Right cardiac atrium (tissue), 5 donors: ENCODE results near the gene STKLD1. TPM values are rescaled to one million over a fixed set of nuclear protein-coding genes. Genes with fewer than 3 reads are reported as not detected.
A peak's percentile ranks its signal among the peaks of the same experiment; 100 is the strongest.
"Not testable (repeated sequence)": the region's sequence is repeated elsewhere in the genome, so short reads cannot be mapped to it uniquely, and the experiment has no call there.

Experiments used
- ATAC-seq, 2 donors: fragments of 200-7000 bp; cut with Tn5 transposase; one replicate each; pipeline versions ENCODE4 v1.8.0 to v1.9.1; 2020; ENCODE audit warnings: moderate library complexity in 2 of 2, mild to moderate bottlenecking in 1 of 2
- DNase-seq, 3 donors: peaks; one replicate each; pipeline ENCODE4 v3.0.0-alpha.2; 2020
- H3K27ac ChIP-seq: one replicate; pipeline ENCODE4 v1.5.1; 2013; ENCODE audit warnings: mild to moderate bottlenecking, low read length, control low read depth, moderate library complexity
- H3K27me3 ChIP-seq: one replicate; pipeline ENCODE4 v1.6.1; 2013; ENCODE audit not compliant: control insufficient read depth, insufficient read depth
- H3K4me1 ChIP-seq: one replicate; pipeline ENCODE4 v1.6.1; 2013; ENCODE audit warnings: low read length; ENCODE audit not compliant: control insufficient read depth, insufficient read depth
- H3K4me3 ChIP-seq: one replicate; pipeline ENCODE4 v1.5.1; 2013; ENCODE audit warnings: low read length, control low read depth
- H3K9me3 ChIP-seq: one replicate; pipeline ENCODE4 v1.6.1; 2013; ENCODE audit warnings: low read length; ENCODE audit not compliant: control insufficient read depth
- WGBS: extraction: QIAGEN DNeasy Blood & Tissue Kit; methylation state at CpG from one replicate; pipeline ENCODE4 v1.1.7; 2013; 5-methylcytosine and 5-hydroxymethylcytosine counted together
- intact Hi-C, 4 donors: fragments of 100-400 bp; cut with DNase I; formaldehyde crosslinking; loops; one replicate each; pipeline versions ENCODE4 v1.11.0 to v1.14.0; 2022 to 2023
- polyA plus RNA-seq: library from polyadenylated mRNA; stranded (reverse); fragments of 200-250 nt; gene quantifications from one replicate; pipeline ENCODE4 v1.2.3, GENCODE V29; 2013
- total RNA-seq, 4 donors: library from RNA; stranded (reverse); fragmentation: NEBNext Ultra II Directional; extraction: Animal tissue kit (Norgen Biotek cat#: 25700); gene quantifications; one replicate each; pipeline ENCODE4 v1.2.1, GENCODE V29; 2021
- donor health status: healthy with polysubstance abuse.
- donor health status: DM: no; HTN: yes; CAD: no.
- donor health status: DM: no; HTN: no; CAD: no.
- donor health status: DM: no; HTN: yes; CAD: no; lungs with severe emphysema.
- donor health status: DM: yes; HTN: yes; CAD: no.

The STKLD1 gene
- total and polyA plus RNA-seq, 5 donors = 0.31 to 1.3 (median 0.70) TPM; not detected in 1

DNA sequence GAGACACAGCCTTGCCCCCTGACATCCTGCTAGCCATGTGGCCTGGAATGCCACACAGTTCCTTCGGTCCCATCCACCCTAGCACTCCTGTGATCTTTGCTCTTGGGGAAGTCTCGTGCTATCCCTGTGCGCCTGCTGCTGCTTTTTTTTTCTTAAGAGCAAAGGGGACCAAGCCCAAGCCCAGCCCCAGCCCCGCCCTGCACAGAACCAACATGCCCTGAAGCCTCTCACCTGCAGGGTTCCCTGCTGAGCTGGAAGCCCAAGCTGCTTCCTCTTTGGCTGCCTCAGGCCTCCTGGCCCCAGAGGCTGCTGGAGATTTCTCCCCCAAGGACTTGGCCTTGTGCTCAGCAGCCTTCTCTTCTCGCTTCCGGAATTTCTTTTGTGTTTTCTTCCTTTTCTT, 42.0 kb upstream of the STKLD1 start:
- no peaks in the 10 kb centered on the region for H3K9me3 ChIP-seq
- peaks cover 3% of the 10 kb centered on the region for H3K4me1 ChIP-seq
- intact Hi-C loops = loop anchor here in 1 of 4 donors (5.0 kb wide), 1 partner anchor 147 kb away; no protein-coding TSS in a partner anchor
- H3K27me3 ChIP-seq = no peaks in the 10 kb centered on the region
- DNase-seq = no peak
- H3K4me3 ChIP-seq = no peak overlapping the region
- ATAC-seq = no peak
- no peak overlapping the region for H3K27ac ChIP-seq
- WGBS = 89% methylated on average over 6 of the region's 6 CpGs

DNA sequence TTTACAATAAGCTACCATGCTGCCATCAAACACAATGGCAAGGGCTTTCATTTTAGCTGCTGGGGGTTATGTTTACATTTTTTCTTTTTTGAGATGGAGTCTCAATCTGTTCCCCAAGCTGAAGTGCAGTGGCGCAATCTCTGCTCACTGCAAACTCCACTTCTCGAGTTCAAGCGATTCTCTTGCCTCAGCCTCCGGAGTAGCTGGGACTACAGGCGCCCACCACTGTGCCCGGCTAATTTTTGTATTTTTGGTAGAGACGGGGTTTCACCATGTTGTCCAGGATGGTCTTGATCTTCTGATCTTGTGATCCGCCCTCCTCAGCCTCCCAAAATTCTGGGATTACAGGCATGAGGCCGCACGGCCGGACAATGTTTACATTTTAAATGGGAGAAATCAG, 41.3 kb upstream of the STKLD1 start:
- WGBS = 86% methylated on average over 11 of the region's 11 CpGs
- intact Hi-C loops = loop anchor here in 1 of 4 donors (5.0 kb wide), 1 partner anchor 148 kb away; no protein-coding TSS in a partner anchor
- not testable (repeated sequence) for ATAC-seq, H3K27ac ChIP-seq, DNase-seq, H3K27me3 ChIP-seq, H3K9me3 ChIP-seq, H3K4me1 ChIP-seq, H3K4me3 ChIP-seq

DNA sequence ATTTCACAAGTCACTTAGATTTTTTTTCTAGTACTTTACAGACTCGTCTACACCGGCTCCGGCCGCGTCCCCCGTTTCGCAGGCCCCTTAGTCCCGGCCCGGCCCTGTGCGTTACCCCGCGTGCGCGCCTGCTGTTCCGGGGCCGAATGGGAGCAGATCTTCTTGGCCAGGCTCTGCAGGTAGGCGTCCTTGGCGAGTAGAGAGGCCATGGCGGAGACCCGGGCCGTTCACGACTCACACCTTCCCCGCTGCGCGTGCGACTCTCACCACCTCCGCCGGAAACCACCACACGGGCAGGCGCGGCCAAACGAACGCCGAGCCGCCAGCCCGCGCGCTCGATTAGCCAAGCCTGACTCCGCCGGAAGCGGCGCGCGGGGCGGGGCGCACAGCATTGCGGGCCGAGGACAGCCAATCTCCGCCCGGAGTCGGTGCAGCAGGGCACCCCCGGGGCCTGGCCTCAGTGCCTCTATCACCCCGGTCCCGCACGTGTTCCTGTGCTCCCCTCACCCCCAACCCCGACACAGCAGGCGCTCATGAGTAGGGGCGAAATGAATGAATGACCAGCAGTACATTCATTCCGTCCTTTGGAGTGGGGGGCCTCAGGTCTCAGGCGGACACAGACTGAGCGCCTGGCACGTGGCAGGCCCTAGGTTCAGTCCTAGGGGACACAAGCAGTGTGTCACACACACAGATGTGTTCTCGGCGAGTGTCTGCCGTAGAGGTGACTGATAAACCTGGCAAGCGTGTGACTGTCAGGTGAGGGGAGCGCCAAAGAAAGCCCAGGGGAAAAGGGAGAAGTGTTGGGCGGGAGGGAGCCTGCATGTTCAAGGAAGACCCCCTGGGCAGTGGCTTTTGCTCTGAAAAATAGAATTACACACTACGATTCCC, 40.0 kb upstream of the STKLD1 start, which contains the start of gene SURF6:
Gene SURF6 (minus strand): TSS at position 265 of the 888 bp plus-strand sequence. CDS start 56 bp downstream, at position 209.
- Histone ChIP-seq H3K27me3 (no peaks in the 10 kb centered on the region), H3K4me1 (peaks cover 3% of the 10 kb centered on the region), H3K27ac (peak within 1 kb of the TSS; percentile 73), H3K4me3 (peak within 1 kb of the TSS; percentile 79), H3K9me3 (no peaks in the 10 kb centered on the region)
- DNase-seq (peak; percentile 94 to 97 (median 96)), ATAC-seq (peak; percentile 96 to 97)
- 4% methylated on average over 70 of the region's 70 CpGs for WGBS
- intact Hi-C loops = no loop called here

DNA sequence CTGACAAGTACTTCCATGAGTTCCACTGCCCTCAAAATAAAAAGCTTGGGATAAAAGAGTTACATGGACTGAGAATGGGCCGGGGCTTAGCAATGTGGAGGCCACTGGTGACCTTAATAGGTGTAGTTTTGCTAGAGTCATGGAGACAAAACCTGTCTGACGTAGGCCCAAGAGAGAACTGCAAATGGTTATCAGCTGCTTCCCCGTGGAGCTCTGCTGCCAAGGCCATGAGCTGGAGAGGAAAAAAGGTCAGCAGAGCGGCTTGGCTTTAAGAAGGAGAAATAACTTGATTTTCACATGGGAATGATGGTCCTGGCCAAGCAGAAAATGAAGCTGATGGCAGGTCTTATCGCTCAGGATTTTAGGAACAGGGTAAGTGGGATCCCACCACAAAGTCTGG, 36.5 kb upstream of the STKLD1 start:
- H3K4me3 ChIP-seq = no peak overlapping the region
- DNase-seq (peak in 1 of 3 donors; percentile 7), ATAC-seq (no peak)
- WGBS = 74% methylated on average over 5 of the region's 5 CpGs
- H3K27ac ChIP-seq = no peak overlapping the region
- intact Hi-C loops = no loop called here
- H3K9me3 ChIP-seq = no peaks in the 10 kb centered on the region
- no peaks in the 10 kb centered on the region for H3K27me3 ChIP-seq
- peaks cover 3% of the 10 kb centered on the region for H3K4me1 ChIP-seq

DNA sequence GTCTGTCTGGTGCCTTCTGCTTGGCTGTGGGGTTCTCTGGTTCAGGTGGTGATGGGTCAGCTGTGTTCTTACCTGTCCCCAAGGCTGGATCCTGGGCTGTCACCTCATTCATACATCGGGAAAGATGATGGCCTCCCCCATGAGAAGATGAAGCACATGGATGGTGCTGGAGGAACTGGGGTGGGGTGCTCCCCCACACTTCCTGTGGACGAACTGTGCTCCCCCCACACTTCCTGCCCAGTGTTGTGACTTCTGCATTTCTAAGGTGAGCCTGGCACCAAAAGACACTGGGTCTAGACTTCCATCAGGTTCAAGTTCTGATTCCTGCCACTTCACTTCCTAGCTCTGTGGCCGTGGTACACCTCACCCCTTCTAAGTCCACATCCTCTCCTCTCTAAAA, 35.9 kb upstream of the STKLD1 start:
- no peaks in the 10 kb centered on the region for H3K9me3 ChIP-seq
- H3K27me3 ChIP-seq = no peaks in the 10 kb centered on the region
- DNase-seq (peak in 1 of 3 donors; percentile 34), ATAC-seq (no peak)
- H3K4me3 ChIP-seq = no peak overlapping the region
- 62% methylated on average over 3 of the region's 3 CpGs for WGBS
- peaks cover 2% of the 10 kb centered on the region for H3K4me1 ChIP-seq
- intact Hi-C loops = no loop called here
- no peak overlapping the region for H3K27ac ChIP-seq

DNA sequence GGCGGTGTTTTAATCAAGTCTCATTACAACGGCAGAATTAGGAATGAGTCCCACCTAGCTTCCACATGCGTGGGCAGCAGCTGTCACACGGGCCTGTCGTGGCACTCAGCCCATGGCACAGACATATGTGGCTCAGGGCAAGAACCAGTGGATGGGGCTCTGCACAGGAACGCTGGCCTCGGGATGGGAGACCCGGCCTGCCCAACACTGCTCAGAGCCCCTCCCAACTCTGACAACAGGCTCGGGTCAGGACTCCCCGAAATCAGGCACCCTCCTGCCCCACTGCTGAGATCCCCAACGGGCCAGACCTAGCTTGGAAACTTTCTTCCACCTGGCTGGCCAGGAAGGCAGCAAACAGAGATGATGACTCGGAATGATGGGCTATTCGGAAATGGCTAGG, 35.2 kb upstream of the STKLD1 start:
- Histone ChIP-seq H3K4me3 (no peak overlapping the region), H3K27ac (no peak overlapping the region), H3K9me3 (no peaks in the 10 kb centered on the region), H3K4me1 (no peaks in the 10 kb centered on the region), H3K27me3 (no peaks in the 10 kb centered on the region)
- peak in 1 of 3 donors; percentile 35 for DNase-seq
- ATAC-seq = no peak
- intact Hi-C loops = no loop called here
- 84% methylated on average over 13 of the region's 13 CpGs for WGBS

DNA sequence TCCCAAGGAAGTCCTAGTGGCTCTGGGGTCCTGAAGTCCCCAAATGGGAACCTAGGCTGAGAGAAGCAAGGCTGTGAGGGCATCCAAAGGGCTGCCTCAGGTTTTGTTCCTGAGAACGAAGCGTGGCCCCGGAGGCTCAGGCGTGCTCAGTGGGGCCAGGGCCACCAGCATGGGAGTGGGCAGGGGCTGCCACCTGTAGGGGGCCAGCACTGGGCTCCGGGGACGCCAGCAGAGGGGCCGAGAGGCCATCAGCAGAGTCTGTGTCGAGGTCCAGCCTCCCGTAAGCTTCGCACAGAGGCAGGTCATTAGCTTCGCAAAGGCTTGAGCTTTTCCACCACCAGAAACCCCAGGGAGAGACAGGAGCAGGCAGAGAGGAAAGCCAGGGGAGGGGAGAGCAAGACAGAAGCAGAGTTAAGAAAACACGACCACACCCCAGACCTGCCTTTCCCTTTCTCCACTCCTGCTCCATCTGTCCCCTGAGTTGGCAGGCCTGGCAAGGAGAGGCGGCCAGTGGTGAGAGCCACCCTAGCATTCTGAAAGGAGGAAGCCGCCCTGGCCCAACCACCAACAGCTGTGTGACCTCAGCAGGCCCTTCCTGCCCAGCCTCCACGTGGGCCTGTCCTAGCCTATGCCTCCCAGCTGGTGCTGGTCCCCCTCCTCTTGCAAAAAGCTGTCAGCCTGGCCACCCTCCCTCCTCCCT, 34.6 kb upstream of the STKLD1 start:
- DNase-seq (peak; percentile 48 to 82 (median 82)), ATAC-seq (peak; percentile 40 to 58)
- no peak overlapping the region for H3K27ac ChIP-seq
- H3K9me3 ChIP-seq = no peaks in the 10 kb centered on the region
- H3K4me3 ChIP-seq = no peak overlapping the region
- intact Hi-C loops = no loop called here
- 86% methylated on average over 15 of the region's 15 CpGs for WGBS
- H3K4me1 ChIP-seq = peaks cover 2% of the 10 kb centered on the region
- no peaks in the 10 kb centered on the region for H3K27me3 ChIP-seq

DNA sequence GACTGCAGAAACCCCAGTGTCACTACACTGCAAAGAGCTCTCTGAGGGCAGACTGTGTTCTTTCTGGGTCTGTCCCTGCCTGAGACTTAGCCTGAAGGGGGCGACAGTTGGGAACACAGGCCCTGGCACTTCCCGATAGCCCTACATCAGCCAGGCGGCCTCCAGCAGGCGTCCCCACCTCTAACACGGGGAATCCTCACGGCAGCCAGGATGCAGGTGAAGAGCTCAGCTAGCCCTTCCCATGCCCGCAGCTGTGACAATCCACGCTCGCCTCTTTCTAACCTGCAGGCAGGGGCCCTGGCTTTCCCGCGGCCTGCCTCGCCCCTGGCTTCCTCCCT, 34.1 kb upstream of the STKLD1 start:
- no peak for DNase-seq
- H3K4me3 ChIP-seq = no peak overlapping the region
- no peak overlapping the region for H3K27ac ChIP-seq
- peaks cover 6% of the 10 kb centered on the region for H3K4me1 ChIP-seq
- intact Hi-C loops = no loop called here
- 78% methylated on average over 12 of the region's 12 CpGs for WGBS
- H3K9me3 ChIP-seq = no peaks in the 10 kb centered on the region
- H3K27me3 ChIP-seq = no peaks in the 10 kb centered on the region
- no peak for ATAC-seq

DNA sequence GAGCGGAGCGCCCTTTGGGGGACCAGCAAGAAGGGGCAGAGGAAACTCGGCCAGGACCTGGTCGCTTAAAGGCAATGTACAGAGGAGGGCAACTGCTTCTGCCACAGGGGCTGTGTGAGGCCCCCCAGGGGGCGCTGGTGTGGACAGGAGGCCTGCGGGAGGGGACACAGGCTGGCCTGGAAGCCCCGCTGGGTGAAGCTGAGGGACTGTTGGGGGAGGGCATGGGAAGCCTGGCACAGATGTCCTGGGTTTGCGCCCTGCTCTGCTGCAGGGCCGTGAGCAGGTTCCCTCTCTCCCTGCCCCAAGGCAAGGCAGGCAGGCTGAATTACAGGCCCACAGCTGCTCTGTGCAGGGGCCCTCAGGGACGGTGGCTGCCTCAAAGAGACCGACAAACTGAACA, 33.6 kb upstream of the STKLD1 start:
- H3K9me3 ChIP-seq = no peaks in the 10 kb centered on the region
- DNase-seq (peak in 2 of 3 donors; percentile 46 to 52), ATAC-seq (no peak)
- no peak overlapping the region for H3K27ac ChIP-seq
- intact Hi-C loops = no loop called here
- H3K4me1 ChIP-seq = peaks cover 6% of the 10 kb centered on the region
- H3K4me3 ChIP-seq = no peak overlapping the region
- 79% methylated on average over 11 of the region's 11 CpGs for WGBS
- no peaks in the 10 kb centered on the region for H3K27me3 ChIP-seq

DNA sequence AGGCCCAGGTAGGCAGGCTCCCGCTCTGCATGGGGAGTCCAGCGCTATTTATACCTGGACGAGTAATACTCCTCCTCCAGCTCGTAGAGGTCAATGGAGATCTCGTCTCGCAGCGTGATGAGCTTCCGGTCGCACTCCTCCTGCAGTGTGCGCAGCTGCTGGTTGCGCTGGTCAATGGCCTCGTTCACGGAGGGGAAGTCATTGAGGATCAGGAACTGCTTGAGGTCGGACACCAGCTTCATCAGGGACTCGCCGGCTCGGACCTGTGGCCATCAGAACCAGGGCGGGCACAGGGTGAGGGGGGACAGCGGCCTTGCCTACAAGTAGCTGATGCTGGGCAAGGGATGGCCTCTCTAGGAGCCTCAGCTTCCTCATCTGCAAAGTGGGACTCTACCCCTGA, 32.1 kb upstream of the STKLD1 start:
- ATAC-seq (no peak), DNase-seq (peak in 1 of 3 donors; percentile 32)
- 94% methylated on average over 19 of the region's 19 CpGs for WGBS
- intact Hi-C loops = no loop called here
- no peaks in the 10 kb centered on the region for H3K27me3 ChIP-seq
- H3K4me1 ChIP-seq = peaks cover 8% of the 10 kb centered on the region
- no peaks in the 10 kb centered on the region for H3K9me3 ChIP-seq
- no peak overlapping the region for H3K4me3 ChIP-seq
- no peak overlapping the region for H3K27ac ChIP-seq

DNA sequence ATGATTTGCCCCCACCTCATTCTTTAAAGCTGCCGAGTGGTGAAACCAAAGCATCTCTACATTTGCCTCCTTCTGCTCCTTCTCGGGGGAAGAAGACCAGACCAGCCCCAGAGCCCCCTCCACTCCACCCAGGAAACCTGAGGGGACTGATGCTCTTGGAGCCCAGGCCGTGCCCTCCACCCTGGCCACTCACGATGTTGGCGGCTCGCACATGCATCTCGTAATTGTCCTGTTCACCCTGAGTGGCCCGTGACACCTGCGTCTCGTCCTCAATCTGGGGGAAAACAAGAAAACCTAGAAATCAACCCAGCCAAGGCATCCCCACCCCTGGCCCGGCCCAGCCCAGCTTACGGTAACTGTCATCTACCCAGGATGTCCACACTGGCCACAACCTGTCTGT, 31.2 kb upstream of the STKLD1 start:
- WGBS = 94% methylated on average over 12 of the region's 12 CpGs
- Histone ChIP-seq H3K4me1 (peaks cover 11% of the 10 kb centered on the region), H3K27ac (no peak overlapping the region), H3K9me3 (no peaks in the 10 kb centered on the region), H3K4me3 (no peak overlapping the region), H3K27me3 (no peaks in the 10 kb centered on the region)
- no peak for ATAC-seq
- DNase-seq = peak in 1 of 3 donors; percentile 54
- intact Hi-C loops = no loop called here
